GM18507 (cell line): Measurements from ENCODE around the gene ITPKC.

Experiments
- DNase-seq: peaks from one replicate; pipeline ENCODE4 v3.0.0; 2011; ENCODE audit warnings: low read depth; ENCODE audit not compliant: insufficient read length; ENCODE audit errors: extremely low spot score
- FAIRE-seq: peaks from 2 replicates; lab custom pipeline; 2011; peaks lifted over from hg19 to GRCh38; lab: Jason Lieb, UNC

Gene ITPKC

GRCh38 chr19:40736661-40737060, 19.7 kb downstream of the ITPKC start:
- FAIRE-seq: no peak
- no peak for DNase-seq

GRCh38 chr19:40737102-40737644, 20.3 kb downstream of the ITPKC start:
- no peak for DNase-seq
- FAIRE-seq: no peak

- FAIRE-seq (no peak), DNase-seq (no peak)
Measured at GRCh38 chr19:40739030-40739839, 22.3 kb downstream of the ITPKC start.

GRCh38 chr19:40739871-40740703, 23.2 kb downstream of the ITPKC start:
- DNase-seq (no peak), FAIRE-seq (no peak)

- no peak for FAIRE-seq
- no peak for DNase-seq
Measured at GRCh38 chr19:40740747-40741146, 23.8 kb downstream of the ITPKC start.

- FAIRE-seq: no peak
- DNase-seq: no peak
Measured at GRCh38 chr19:40741527-40742390, 24.8 kb downstream of the ITPKC start.

- no peak for FAIRE-seq
Measured at GRCh38 chr19:40742477-40742876, 25.6 kb downstream of the ITPKC start.

GRCh38 chr19:40742886-40743285, 26.0 kb downstream of the ITPKC start:
- DNase-seq: no peak
- no peak for FAIRE-seq

More at GRCh38 chr19:40742477-40742876, 25.6 kb downstream of the ITPKC start:
- no peak for DNase-seq

GRCh38 chr19:40743926-40744325, 27.0 kb downstream of the ITPKC start:
- DNase-seq (no peak), FAIRE-seq (no peak)

- no peak for DNase-seq
- no peak for FAIRE-seq
Measured at GRCh38 chr19:40744554-40745401, 27.9 kb downstream of the ITPKC start.

- DNase-seq (no peak), FAIRE-seq (no peak)
Measured at GRCh38 chr19:40745402-40745780, 28.5 kb downstream of the ITPKC start.

- DNase-seq (no peak), FAIRE-seq (no peak)
Measured at GRCh38 chr19:40747536-40747935, 30.6 kb downstream of the ITPKC start.

- peak; percentile 99 for FAIRE-seq
Measured at GRCh38 chr19:40750058-40750873, 33.4 kb downstream of the ITPKC start, which contains the start of gene ACTMAP. ACTMAP (minus strand) TSS chr19:40750477; CDS start chr19:40749803, 674 bp downstream.

GRCh38 chr19:40750874-40751537, 34.1 kb downstream of the ITPKC start, which contains the start of gene SNRPA:
SNRPA (plus strand) TSS chr19:40751203; CDS start chr19:40751409, 206 bp downstream.
- FAIRE-seq (no peak), DNase-seq (peak; percentile 75)

More at GRCh38 chr19:40750058-40750873, 33.4 kb downstream of the ITPKC start, which contains the start of gene ACTMAP:
- peak; percentile 89 for DNase-seq

- FAIRE-seq: no peak
- DNase-seq: no peak
Measured at GRCh38 chr19:40752257-40752781, 35.4 kb downstream of the ITPKC start.

- FAIRE-seq: peak; percentile 75
Measured at GRCh38 chr19:40754611-40755247, 37.8 kb downstream of the ITPKC start.

More at GRCh38 chr19:40754611-40755247, 37.8 kb downstream of the ITPKC start:
- no peak for DNase-seq
